ENCODE measurements around the gene SERINC5.

DNA sequence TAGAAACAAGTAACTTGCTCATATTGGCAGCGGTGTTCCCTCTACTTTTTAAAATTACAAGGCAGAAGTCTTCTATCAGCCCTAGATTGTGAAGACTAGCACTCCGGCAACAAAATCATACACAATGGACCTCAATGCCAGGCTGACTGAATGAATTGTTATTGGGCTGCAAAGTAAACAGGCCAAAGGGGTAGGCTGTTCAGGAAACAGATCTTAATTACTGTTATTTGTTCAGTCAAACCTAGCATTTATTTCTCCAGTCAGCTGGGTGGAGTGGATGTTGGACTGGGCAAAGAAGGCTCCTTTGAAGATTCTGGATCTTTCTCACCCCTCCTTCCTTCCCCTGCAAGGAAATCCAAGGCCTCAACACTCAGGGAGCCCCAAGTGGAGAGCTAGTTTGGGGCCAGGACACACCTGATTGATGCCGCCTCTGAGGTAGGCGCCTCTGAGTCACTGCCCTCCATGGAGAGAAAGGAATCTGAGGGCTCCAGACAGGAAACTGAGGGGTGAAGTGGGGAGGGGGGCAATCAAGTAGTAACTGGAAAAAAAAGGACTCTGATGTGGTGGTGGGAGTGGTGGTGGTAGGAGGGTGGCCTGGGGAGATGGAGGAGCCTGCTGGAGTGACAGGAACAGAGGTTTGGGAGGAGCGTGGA is 35.5 kb downstream of the SERINC5 start:
- TF ChIP-seq ZFP30 (CRISPR knock-in tag; IDR thresholded peaks at IDR 0.05) (no peak), TOX (CRISPR knock-in tag; IDR thresholded peaks at IDR 0.05; ENCODE audit: borderline replicate concordance) (no peak), OSR1 (CRISPR knock-in tag; IDR thresholded peaks at IDR 0.05) (no peak), ARNTL (CRISPR knock-in tag; IDR thresholded peaks at IDR 0.05; ENCODE audit: borderline replicate concordance, low read depth) (no peak), ZNF8 (CRISPR knock-in tag; IDR thresholded peaks at IDR 0.05) (no peak), ZFP3 (CRISPR knock-in tag; IDR thresholded peaks at IDR 0.05) (no peak), SNAI2 (CRISPR knock-in tag; IDR thresholded peaks at IDR 0.05) (no peak), PPARA (CRISPR knock-in tag; IDR thresholded peaks at IDR 0.05; ENCODE audit: borderline replicate concordance) (no peak), CSDC2 (CRISPR knock-in tag; IDR thresholded peaks at IDR 0.05) (no peak), ISL1 (CRISPR knock-in tag; IDR thresholded peaks at IDR 0.05) (no peak)
- TF ChIP-seq, protein P1, sequence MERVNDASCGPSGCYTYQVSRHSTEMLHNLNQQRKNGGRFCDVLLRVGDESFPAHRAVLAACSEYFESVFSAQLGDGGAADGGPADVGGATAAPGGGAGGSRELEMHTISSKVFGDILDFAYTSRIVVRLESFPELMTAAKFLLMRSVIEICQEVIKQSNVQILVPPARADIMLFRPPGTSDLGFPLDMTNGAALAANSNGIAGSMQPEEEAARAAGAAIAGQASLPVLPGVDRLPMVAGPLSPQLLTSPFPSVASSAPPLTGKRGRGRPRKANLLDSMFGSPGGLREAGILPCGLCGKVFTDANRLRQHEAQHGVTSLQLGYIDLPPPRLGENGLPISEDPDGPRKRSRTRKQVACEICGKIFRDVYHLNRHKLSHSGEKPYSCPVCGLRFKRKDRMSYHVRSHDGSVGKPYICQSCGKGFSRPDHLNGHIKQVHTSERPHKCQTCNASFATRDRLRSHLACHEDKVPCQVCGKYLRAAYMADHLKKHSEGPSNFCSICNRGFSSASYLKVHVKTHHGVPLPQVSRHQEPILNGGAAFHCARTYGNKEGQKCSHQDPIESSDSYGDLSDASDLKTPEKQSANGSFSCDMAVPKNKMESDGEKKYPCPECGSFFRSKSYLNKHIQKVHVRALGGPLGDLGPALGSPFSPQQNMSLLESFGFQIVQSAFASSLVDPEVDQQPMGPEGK (CRISPR knock-in tag; IDR thresholded peaks at IDR 0.05; ENCODE audit: borderline replicate concordance), result no peak
- TF ChIP-seq, protein P2, sequence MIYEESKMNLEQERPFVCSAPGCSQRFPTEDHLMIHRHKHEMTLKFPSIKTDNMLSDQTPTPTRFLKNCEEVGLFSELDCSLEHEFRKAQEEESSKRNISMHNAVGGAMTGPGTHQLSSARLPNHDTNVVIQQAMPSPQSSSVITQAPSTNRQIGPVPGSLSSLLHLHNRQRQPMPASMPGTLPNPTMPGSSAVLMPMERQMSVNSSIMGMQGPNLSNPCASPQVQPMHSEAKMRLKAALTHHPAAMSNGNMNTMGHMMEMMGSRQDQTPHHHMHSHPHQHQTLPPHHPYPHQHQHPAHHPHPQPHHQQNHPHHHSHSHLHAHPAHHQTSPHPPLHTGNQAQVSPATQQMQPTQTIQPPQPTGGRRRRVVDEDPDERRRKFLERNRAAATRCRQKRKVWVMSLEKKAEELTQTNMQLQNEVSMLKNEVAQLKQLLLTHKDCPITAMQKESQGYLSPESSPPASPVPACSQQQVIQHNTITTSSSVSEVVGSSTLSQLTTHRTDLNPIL (CRISPR knock-in tag; IDR thresholded peaks at IDR 0.05; ENCODE audit: low read depth), result no peak

Data from SK-N-SH treated with all-trans-retinoic acid at 6 μM for 48 hours (cell line).